GM18502 (cell line): ENCODE results near the gene MYO1G.
A peak's percentile ranks its signal among the peaks of the same experiment; 100 is the strongest.
"Not testable (repeated sequence)": the region's sequence is repeated elsewhere in the genome, so short reads cannot be mapped to it uniquely, and the experiment has no call there.

Source experiments
- ATAC-seq: cut with Tn5 transposase; IDR thresholded peaks from one replicate; pipeline ENCODE4 v1.9.1; 2021; ENCODE audit warnings: mild to moderate bottlenecking; ENCODE audit not compliant: unreplicated experiment, poor library complexity

The MYO1G gene

DNA sequence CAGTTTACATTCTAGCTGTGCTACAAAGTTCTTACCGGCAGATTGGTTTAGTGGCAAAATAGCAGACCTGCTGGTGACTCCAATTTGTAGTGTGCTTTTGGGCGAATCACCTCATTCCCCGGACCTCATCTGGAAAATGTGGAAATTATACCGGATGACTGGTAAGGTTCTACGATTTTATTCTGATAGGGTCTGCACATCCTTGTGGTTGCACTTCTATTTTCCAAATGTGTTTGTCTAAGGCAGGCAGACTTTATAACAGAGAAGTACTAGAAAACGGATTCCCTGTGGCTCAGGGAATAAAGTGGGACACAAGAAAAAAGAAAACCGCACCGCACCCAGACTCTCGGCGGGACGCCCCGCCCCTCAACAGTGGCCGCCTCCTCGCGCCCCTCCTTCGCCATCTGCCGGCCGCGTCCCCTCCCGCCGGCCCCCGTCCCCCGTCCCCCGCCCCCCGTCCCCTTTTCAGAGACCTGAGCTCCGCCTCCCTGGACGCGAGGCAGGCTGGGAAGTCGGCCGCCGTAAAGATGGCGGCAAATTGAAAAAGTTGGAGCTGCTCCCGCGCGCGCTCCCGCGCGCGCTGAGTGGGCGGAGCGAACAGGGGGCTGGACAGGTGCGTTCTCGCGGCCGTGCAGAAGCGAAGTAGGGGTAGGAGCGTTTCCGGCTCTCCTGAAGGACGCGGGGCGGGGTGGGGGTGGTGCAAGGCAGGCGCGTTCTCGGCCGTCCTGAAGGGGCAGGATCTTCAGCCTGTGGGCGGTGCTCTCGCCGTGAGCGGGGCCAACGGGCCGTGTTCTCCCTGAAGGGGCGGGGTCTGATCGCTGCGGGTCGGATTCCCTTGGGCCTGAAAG is 20.7 kb upstream of the MYO1G start:
- ATAC-seq = peak; percentile 78

DNA sequence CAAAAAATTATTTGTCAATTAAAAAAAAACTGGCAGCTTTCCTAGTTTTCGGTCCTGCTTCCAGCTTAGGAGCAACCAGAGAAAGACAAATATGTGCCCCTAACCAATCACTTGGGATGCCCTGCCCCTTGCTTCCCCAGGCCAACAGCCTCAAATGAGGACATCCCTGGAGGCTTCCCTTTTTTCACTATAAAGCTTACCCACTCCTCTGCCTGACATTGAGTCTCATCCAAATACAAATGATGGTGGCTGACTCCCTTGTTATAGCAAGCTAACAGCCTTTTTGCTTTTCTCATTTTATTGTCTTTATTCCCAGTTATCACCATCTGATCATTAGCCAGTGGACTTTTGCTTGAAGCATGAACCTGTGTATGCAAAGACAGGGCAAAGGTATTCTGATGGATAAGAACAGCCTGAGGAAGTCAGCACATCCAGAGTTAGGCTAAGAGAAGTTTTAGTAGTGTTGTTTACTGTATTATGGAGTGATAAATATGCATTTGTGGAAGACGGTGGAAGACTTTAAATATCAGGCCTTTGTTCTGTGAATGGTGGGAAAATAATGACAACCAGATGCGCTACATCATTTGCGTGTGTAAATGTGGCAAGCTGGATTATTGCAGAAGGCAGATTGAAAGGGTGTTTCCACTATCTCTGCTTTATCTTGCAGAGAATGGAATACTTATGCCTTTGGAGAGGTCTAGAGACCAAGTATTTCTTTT is 19.5 kb upstream of the MYO1G start:
- ATAC-seq = no peak

DNA sequence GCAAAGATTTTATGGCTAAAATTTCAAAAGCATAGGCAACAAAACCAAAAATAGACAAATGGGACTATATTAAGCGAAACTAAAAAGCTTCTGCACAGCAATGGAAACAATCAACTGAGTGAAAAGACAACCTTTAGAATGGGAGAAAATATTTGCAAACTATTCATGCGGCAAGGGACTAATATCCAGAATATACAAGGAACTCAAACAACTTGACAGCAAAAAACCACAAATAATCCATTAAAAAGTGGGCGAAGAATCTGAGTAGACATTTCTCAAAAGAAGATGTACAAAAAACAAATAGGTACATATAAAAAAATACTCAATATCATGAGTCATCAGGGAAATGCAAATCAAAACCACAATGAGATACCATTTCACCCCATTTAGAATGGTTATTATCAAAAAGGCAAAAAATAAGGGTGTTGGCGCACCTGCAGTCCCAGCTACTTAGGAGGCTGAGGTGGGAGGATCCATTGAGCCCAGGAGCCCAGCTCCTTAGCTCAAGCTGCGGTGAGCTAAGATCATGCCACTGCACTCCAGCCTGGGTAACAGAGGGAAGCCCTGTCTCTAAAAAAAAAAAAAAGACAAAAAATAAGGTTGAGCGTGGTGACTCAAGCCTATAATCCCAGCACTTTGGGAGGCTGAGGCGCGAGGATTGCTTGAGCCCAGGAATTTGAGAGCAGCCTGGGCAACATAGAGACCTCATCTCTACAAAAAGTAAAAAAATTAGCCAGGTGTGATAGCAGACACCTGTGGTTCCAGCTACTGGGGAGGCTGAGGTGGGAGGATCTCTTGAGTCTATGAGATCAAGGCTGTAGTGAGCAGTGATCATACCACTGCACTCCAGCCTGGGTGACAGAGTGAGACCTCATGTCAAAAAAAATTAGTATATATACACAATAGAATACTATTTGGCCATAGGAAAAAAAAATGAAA is 17.0 kb upstream of the MYO1G start:
- ATAC-seq = no peak

DNA sequence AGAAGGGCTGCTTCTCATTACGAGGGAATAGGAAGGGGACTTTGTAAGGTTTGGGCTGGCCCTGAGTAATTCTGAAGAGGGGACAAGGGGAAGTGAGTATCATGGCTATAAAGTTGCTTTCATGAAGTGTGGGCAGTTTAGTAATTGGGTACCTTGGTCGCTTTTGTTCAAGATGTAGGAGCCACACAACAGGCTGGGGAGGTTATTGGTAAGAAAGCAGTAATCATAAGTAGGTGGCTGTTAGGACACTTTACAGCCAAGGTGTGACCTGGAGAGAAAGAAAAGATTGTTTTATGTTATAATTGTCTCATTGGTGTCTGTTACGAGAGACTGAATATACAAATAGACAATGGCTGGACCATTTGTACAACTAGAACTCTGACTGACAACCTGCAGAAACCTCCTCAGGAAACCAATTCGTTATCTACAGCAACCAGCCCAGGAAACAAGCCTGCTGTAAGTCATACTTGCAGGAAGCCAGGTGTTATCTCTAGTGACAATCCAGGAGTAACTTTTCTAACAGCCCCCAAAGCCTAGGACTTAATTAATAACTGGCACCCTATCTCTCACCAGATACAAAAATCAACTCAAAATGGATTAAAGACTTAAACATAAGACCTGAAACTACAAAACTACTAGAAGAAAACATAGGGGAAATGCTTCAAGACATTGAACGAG is 16.2 kb upstream of the MYO1G start:
- ATAC-seq = no peak

DNA sequence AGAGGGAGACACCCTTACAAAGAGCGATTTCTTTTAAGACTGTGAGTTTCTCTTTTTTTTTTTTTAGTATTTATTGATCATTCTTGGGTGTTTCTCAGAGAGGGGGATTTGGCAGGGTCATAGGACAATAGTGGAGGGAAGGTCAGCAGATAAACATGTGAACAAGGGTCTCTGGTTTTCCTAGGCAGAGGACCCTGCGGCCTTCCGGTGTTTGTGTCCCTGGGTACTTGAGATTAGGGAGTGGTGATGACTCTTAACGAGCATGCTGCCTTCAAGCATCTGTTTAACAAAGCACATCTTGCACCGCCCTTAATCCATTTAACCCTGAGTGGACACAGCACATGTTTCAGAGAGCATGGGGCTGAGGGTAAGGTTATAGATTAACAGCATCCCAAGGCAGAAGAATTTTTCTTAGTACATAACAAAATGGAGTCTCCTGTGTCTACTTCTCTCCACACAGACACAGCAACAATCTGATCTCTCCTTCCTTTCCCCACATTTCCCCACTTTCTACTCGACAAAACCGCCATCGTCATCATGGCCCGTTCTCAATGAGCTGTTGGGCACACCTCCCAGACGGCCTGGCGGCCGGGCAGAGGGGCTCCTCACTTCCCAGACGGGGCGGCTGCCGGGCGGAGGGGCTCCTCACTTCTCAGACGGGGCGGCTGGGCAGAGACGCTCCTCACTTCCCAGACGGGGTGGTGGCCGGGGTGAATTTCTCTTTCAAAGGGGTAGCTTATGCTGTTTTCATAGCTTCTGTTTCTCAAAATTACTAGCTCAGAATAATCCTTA is 13.4 kb upstream of the MYO1G start:
- ATAC-seq = not testable (repeated sequence)

DNA sequence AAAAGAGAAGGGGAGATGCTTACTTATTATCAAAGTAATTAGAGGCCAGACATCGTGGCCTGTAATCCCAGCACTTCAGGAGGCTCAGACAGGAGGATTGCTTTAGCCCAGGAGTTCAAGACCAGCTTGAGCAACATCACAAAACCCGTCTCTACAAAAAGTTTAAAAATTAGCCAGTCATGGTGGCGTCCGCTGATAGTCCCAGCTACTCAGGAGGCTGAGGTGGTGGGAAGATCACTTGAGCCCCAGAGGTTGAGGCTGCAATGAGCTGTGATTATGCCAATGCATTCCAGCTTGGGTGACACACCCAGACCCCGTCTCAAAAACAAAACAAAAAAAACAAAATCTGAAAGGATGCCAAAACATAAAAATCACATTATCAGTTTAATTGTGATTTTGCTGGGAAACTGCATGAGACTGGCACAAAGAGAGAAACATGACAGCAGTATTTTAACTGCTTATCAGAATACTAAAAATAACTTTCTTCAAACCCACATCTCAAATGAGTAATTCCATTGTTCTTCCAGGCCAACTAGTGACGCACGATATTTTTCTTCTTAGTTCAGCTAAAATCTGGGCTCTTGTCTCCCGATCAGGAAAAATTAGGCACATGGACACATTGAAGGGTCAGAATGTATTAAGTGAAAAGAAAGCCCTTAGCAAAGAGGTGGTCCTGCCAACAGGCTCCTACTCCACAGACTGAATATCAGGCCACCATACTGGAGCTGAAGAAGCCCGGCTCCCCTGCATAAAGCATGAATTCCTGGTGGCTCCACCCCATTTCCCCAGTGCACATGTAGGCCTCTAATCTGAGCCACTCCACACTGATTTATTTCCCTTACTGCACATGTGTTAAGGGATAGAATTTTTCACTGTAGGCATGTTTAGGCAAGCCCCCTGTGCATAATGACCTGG is 11.6 kb upstream of the MYO1G start:
- ATAC-seq = no peak

DNA sequence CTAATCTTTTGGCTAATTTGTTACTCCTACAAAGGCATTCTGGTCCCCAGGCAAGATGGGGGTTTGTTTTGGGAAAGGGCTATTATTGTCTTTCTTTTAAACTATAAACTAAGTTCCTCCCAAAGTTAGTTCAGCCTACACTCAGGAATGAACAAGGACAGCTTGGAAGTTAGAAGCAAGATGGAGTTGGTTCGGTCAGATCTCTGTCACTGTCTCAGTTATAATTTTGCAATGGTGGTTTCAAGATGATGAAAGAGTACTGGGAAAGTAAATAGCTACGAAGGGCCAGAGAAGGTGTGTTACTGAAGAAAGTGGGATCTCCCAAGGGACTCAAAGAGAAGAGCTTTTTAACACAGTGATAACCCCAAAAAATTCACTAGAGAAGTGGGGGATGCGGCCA is 10.3 kb upstream of the MYO1G start:
- ATAC-seq = no peak

DNA sequence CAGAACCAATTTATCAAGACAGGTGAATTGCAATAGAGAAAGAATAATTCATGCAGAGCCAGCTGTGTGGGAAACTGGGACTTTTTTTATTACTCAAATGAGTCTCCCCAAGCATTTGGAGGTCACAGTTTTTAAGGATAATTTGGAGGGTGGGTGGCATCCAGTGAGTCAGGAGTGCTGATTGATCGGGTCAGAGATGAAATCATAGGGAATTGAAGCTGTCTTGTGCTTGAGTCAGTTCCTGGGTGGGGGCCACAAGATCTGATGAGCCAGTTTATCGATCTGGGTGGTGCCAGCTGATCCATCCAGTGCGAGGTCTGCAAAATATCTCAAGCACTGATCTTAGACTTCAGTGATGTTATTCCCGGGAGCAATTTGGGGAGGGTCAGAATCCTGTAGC is 9.9 kb upstream of the MYO1G start:
- no peak for ATAC-seq

DNA sequence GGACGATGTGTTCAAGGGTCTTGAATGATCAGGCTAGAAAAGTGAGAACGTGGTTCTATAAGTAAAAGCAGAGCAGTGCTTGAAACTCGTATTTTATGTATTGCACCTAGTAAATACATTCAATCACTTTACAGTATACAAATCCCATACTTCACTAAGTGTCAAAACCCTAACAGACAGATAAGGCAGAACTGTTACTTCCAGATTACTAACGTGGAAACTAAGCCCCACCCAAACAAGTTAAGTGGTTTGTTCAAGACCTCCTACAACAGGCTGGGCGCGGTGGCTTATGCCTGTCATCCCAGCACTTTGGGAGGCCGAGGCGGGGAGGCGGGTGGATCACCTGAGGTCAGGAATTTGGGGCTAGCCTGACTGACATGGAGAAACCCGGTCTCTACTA is 9.2 kb upstream of the MYO1G start:
- ATAC-seq = no peak

DNA sequence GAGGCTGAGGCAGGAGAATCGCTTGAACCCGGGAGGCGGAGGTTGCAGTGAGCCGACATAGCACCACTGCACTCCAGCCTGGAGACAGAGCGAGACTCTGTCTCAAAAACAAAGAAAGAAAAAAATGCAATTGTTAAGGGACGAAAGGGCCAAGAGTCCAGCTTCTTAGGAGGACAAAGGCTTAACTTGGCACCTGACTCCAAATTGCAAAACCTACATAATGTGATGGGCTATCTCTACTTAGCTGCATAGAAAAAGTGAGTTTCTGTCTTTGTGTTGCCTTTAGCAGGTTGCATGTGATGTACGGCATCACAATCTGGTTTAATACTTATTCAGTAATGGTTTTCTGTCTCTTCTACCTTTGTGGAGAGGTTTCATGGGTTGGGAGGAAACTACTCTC is 8.6 kb upstream of the MYO1G start:
- no peak for ATAC-seq

DNA sequence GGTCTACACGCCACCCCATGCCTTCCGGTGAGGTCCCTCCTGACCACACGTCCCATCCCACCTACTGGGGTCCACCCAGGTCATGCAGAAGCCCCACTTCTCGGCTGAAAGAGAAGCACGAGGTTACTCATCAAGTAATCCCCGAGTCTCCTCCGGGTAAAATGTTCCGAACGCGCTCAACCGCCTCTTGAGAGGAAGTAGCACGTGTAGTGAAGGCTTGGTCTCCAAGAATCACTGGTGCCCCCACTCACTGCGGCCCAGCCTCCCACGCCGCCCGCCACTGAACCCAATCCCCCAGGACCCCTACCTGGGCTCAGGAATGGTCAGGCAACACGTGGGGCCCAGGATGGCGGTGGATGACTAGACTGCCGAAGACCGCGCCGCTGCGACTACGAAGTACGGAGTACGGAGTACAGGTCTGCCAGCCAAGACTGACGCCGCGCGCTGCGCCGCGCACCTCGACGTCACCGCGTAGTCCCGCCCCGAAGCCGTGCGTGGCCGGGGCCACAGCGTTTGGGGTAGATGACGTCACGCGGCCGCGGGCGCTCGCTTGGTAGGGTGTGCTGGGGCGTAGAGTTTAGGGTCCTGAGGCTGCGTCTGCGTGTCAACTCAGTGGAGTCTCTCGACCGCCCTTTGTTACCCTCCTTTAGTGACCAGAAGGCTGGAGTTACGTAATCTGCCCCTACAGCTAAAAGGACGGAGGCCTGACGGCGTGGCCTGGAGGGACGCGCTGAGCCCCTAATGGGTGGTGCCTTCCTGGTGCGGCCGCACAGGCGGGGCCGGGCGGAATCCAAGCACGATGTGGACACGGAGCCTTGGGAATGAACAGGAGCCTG is 7.6 kb upstream of the MYO1G start:
- peak; percentile 94 for ATAC-seq

DNA sequence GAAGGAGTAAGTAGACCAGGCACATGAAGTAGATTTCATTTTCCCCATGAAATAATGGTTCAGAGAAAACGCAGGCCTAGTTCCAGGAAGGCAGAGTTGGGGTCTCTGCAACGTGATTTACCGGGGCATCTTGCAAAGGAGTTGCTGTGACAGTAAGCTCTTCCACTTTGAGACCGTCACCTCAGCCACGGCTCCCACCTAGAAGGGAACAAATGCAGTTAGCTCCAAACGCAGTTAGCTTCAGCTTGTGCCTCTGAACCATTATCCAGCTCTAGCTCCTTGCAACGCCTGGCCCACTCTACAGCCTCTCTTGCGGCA is 7.0 kb upstream of the MYO1G start:
- no peak for ATAC-seq

DNA sequence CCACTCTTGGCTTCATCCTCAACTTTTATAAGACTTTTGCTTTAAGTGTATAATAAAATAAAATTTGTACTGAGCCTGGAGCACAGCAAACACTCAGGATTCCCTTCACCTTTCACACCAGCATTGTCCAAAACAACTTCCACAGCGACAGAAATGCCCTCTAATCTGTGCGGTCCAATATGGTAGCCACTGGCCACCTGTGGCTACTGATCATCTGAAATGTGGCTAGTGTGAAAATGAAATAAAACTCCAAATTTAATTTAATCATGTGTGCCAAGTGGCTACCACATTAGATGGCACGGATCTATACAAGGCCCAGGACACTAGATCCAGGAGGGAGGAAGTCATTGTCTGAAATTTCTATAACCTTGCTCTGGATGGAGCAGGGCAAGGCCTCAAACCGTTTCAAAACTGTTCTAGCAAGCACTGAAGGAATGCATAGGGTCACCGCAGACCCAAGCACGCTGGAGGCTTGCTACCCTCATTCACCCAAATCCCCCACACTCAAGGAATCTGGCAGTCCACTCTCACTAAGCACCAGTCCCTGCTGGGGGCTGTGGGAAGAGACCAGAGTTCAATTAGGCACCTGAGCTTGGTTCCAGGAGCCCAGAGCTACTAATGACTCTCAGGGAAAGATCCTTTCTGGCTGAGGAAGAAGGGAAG is 6.3 kb upstream of the MYO1G start:
- no peak for ATAC-seq

DNA sequence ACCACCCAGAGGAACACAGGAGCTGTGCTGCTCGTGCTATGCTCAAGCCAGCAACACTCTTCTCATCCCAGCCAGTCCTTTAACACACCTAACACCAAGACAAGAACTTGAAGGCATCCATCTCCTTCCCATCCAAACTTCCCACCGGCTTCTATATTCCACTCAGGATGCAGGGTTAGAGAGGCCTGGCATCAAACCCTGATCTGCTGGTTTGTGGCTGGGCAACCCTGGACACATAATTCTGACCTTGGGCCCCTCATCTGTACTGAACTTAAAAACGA is 5.6 kb upstream of the MYO1G start:
- ATAC-seq = no peak

DNA sequence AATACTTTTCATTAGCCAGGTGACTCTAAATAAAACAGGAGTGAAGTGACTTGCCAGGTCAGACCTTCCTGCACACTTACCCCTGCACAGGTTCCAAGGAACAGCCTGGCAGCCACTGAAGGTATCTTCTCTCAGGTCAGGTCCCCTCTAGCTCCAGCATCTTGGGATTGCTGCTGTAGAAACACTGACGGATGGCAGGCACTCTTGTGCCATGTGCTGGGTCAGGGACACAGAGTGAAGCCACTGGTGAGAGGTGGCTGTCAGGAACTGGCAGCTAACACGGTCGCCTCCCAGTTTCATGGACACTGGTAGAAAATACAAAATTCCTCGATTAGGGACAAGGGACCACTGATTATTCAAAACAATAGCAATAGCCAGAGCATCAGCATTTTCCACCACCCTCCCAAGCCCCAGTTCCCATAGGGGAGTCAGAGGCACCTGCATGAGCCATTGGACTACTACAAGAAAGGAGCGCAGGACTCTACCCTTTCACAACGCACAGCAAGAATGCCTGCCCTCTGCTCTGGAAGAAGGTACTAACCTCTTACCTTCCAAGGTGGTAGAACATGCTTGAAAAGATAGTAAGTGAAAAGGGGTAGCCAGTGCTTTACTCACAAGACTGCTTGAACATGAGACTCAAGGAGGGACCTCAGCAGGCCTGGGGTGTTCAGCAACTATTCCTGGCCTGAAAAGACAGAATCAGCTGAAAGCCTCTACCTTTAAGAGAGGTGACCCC is 5.1 kb upstream of the MYO1G start:
- ATAC-seq = no peak

DNA sequence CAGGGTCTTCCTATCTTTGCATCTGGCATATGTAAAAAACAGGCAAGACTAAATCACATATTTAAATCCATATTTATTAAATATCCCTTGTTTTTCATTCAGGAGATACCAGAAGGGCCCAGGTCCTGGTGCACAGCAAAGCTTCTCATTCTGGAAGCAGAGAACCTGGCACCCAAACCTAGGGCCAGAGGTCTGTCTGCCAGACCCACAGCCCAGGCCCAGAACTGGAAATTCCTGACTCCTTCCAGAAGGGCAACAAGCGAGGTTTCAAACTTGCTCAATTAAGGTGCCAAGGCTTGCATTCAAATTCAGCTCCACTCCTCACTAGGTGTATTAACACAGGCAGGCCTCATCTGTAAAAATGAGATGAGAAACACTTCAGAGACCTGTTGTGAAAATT is 4.2 kb upstream of the MYO1G start:
- no peak for ATAC-seq

DNA sequence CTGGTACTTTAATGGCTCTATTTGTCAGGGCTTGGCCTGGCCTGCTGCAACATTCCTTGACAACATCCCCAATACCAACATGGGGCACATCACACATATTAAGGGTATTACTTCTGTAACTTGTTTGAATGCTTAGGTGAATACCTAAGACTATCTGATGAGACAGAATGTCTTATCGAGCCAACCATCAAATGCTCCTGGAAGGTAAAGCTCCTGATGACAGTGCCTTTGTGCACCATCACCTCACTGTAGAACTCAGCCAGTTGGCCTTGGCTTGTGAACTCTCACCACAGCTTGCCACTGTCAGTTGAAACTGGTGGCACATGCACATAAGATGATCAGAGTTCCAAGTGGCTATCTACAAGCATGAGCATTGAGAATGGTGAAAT is 3.7 kb upstream of the MYO1G start:
- ATAC-seq = no peak
